GM23338 (cell line): ENCODE data around the gene PIGH.

Experiments used
- CTCF ChIP-seq, 2 experiments: fragments of 200-600 bp in 1 of 2; sonication (generic) in 1 of 2; conservative IDR thresholded peaks; 2 replicates each; pipeline versions ENCODE4 v1.5.1 to v1.6.1; 2016 to 2017; ENCODE audit warnings: antibody characterized with exemption in 2 of 2, low read depth in 2 of 2, mild to moderate bottlenecking in 2 of 2, moderate library complexity in 1 of 2
- EZH2phosphoT487 ChIP-seq: fragments of 200-600 bp; sonication (generic); IDR thresholded peaks from one replicate; pipeline ENCODE4 v1.8.1; 2018; ENCODE audit warnings: antibody characterized with exemption; ENCODE audit not compliant: unreplicated experiment
- JUNB ChIP-seq: IDR thresholded peaks from one replicate; pipeline ENCODE4 v1.6.1; 2016; ENCODE audit warnings: antibody characterized with exemption; ENCODE audit not compliant: unreplicated experiment
- POLR2AphosphoS5 ChIP-seq: IDR thresholded peaks from 2 replicates; pipeline ENCODE4 v1.6.1; 2016; ENCODE audit warnings: antibody characterized with exemption, low read depth

DNA sequence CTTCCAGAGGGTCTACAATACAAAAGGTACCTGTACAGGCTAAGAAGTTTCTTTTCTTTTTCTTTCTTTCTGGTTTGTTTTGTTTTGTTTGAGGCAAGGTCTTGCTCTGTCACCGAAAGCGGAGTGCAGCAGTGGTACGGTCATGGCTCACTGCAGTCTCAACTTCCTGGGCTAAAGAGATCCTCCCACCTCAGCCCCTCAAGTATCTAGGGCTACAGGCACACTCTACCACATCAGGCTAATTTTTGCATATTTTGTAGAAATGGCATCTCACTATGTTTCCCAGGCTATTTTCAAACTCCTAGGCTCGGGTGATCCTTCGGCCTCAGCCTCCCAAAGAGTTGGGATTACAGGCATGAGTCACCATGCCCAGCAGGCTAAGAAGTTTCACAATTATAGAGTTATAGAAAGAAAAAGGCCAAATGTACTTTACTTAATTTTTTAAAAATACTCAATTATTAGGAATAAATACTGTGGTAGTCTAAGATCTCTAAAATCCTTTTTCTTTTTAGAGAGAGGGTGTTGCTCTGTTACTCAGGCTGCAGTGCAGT is 3.0 kb upstream of the PIGH start:
- no peak for TF ChIP-seq CTCF (conservative IDR thresholded peaks at IDR 0.05; ENCODE audit: low read depth in 2 of 2)
- no peak for TF ChIP-seq POLR2AphosphoS5
- TF ChIP-seq JUNB: no peak
- no peak for TF ChIP-seq EZH2phosphoT487
